Hippocampal formation (tissue), 2 donors: ENCODE results near the gene BAG5.
"Not testable (repeated sequence)": the region's sequence is repeated elsewhere in the genome, so short reads cannot be mapped to it uniquely, and the experiment has no call there.

Experiments
- DNase-seq, 2 donors: peaks; one replicate each; lab custom pipeline; 2025; lab: John Stamatoyannopoulos, UW

BAG5 gene

GRCh38 chr14:103522649-103523574 is 39.5 kb downstream of the BAG5 start, which contains the start of gene CKB:
CKB (minus strand) TSS chr14:103522830; CDS start chr14:103522493, 337 bp downstream.
- DNase-seq = peak; percentile 72 to 77

- no peak for DNase-seq
Observed at GRCh38 chr14:103521951-103522563, 40.4 kb downstream of the BAG5 start.

- peak in 1 of 2 donors; percentile 66 for DNase-seq
Observed at GRCh38 chr14:103521438-103521950, 41.0 kb downstream of the BAG5 start.

- DNase-seq = peak; percentile 64 to 68
Observed at GRCh38 chr14:103520657-103521437, 41.6 kb downstream of the BAG5 start.

GRCh38 chr14:103520269-103520656 is 42.2 kb downstream of the BAG5 start:
- no peak for DNase-seq

GRCh38 chr14:103519837-103520212 is 42.6 kb downstream of the BAG5 start:
- DNase-seq = no peak

GRCh38 chr14:103519043-103519836 is 43.2 kb downstream of the BAG5 start:
- DNase-seq = no peak

GRCh38 chr14:103518422-103519042 is 43.9 kb downstream of the BAG5 start:
- DNase-seq = peak; percentile 59 to 63

GRCh38 chr14:103517721-103518421 is 44.6 kb downstream of the BAG5 start:
- no peak for DNase-seq

GRCh38 chr14:103517174-103517566 is 45.3 kb downstream of the BAG5 start:
- no peak for DNase-seq

- DNase-seq = no peak
Observed at GRCh38 chr14:103516426-103517173, 45.9 kb downstream of the BAG5 start.

GRCh38 chr14:103514596-103515421 is 47.6 kb downstream of the BAG5 start:
- no peak for DNase-seq

GRCh38 chr14:103512701-103513611 is 49.5 kb downstream of the BAG5 start:
- DNase-seq = peak in 1 of 2 donors; percentile 76

GRCh38 chr14:103512180-103512579 is 50.3 kb downstream of the BAG5 start:
- DNase-seq = not testable (repeated sequence)

GRCh38 chr14:103510724-103511693 is 51.4 kb downstream of the BAG5 start:
- DNase-seq = no peak
